Activated CD4-positive, alpha-beta T cell treated with anti-CD3 and anti-CD28 coated beads, Interleukin-10, Interleukin-2, amounts not matched to agents 100 ng/mL and 50 ng/mL, durations not matched to agents 16 hours and 8 hours (primary cell): ENCODE measurements around the gene OSBPL3.
A peak's percentile ranks its signal among the peaks of the same experiment; 100 is the strongest.

Source experiments
- DNase-seq: peaks from one replicate; pipeline ENCODE4 v3.0.0-alpha.2; 2020

The OSBPL3 gene

DNA sequence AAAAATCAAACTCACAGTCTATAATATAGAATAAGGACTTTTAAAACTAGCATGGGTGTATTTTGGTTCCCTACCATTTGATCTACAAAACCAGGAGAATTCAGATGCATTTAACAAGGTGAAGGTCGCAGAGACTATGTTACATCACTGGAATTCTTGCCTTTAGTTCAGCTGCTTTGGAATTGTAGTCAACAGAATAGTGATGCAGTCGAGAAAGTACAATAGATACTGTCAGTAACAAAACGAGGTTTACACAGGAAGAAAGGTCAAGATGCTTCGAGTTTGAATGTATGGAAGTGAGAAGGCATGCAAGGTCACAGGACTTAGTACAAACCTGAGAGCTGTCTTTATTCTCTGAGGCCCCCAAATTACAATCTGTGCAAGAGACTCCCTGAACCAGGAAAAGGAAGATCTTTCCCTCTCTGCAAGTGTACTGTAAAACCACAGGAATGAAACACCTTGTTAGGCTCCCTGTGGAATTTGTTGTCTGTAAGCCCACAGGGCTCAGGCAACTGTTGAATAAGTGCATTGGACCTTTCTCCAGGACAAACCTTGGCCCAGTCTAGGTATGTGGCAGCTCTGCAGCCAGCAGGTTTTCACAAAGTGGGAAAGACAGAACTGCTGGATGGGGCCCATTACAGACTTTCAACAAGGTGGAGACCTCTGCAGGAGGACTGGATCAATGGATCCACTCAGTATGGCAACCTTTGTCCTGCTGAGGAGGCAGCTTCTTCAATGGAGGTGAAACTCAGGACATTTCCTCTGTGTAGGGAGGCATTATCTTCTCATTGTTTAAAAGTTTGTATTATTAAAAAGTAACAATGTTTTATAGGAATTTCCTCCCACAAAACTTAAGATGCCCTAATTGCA lies 121.6 kb downstream of the OSBPL3 start:
- DNase-seq, result no peak

DNA sequence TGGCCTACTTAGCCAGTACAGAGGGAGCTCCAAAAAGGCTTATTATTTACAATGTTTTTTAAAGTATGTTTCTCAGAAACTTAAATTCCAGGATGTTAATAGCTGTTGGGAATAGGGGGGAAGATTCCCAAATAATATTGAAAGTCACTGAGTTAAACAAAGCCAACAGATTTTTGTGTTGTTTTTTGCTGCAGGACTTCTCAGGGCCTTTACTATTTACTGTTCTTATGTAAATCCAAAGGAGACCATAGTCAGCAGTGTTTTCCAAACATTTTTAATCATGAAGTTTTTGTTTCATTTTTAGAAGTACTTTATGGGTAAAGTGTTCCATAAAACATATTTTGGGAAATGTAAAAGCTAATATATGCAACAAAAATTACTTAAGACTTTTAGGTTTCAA lies 122.4 kb downstream of the OSBPL3 start:
- DNase-seq, result no peak

DNA sequence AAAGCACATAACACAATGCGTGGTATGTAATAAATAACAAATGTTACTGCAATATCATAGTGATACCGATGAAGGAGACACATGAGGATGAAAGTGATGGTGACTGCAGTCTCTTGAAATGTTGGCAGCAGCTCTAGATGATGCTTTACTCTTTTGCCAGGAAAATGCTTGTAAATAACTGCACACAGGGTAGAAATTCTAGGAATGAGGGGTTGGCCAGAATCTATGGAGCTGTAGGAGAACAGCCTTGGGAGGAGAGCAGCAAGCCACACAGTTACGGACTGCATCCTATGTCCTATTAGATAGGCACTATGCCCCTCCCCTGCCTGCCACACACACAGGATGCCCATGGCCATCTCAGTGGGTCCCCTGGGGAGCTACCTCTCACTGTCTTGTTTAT lies 125.1 kb downstream of the OSBPL3 start:
- DNase-seq, result no peak

DNA sequence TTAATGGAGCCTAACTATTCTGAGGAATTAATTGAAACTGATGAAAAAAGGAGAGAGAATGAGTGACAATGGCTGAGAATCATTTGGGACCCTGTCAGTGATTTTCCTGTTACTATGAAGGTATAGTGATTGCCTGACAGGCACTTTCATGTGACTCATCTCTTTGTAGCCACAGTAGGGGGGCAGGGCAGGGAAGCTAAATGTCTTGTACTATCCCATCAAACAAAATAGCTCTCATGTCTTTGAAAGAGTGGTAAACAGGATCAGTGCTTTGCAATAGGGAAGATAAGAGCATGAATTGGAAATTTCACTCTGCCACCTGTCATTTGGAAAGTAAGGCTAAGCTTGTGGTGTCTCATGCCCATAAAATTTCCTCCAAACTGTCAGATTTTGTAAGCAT lies 128.2 kb downstream of the OSBPL3 start:
- DNase-seq, result peak; percentile 54

DNA sequence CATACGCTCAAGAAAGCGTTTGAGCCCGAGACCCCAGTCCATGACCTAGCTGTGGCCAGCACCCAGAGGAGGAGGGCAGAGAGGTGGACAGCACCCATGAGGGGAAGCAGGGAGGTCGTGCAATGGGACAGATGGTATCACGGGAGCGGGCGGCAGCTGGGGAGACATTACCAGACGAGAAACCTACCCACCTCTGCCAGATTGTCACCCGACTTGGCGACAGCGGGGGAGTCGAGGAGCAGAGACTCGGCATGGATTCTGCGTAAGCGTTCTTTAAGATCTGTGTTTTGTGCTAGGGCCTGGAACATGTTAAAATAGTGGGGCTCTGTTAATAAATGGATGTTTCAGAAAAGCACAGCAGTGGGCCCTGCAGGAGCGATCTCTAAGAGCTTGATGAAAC lies 131.1 kb downstream of the OSBPL3 start:
- no peak for DNase-seq

DNA sequence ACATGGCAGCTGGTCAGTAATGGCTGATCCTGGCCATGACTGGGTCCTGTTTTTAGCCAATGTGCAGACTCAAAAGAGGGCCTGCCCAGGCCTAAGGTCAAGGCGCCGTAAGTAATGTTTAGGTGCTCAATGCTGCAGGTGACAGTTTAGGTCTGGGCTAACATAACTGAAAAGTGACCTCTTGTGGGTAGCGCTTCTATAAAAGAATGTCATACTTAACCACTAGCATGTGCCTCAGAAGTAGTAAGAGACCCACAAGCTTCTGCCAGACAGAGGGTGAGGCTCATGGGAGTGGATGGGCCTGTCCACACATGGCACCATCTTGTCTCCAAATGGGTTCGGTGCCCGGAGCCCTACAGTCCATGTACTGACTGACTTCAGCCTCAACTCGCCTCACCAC lies 132.2 kb downstream of the OSBPL3 start:
- no peak for DNase-seq

DNA sequence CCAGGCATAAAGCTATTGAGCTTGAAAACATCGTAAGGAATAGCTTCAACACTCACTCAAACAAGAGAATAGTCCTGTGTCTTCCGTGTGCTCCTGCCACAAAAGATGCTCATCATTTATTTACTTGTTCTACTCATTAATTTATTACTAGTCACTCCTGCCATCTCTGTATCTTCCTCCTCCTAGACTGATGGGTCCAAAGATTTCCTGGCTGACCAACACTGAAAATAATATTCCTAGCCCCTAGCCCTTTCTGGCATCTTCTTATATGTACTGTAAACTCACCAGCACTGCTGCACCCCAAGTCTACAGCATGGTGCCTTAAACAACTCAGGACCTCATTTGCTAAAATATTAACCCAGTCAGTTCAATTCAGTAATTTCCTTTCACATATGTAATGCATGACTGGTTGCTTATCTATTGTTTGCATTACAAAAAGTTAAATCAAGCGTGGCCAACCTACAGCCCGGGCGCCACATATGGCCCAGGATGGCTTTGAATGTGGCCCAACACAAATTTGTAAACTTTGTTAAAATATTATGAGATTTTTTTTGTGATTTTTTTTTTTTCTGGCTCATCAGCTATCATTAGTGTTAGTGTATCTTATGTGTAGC lies 136.1 kb downstream of the OSBPL3 start:
- no peak for DNase-seq

DNA sequence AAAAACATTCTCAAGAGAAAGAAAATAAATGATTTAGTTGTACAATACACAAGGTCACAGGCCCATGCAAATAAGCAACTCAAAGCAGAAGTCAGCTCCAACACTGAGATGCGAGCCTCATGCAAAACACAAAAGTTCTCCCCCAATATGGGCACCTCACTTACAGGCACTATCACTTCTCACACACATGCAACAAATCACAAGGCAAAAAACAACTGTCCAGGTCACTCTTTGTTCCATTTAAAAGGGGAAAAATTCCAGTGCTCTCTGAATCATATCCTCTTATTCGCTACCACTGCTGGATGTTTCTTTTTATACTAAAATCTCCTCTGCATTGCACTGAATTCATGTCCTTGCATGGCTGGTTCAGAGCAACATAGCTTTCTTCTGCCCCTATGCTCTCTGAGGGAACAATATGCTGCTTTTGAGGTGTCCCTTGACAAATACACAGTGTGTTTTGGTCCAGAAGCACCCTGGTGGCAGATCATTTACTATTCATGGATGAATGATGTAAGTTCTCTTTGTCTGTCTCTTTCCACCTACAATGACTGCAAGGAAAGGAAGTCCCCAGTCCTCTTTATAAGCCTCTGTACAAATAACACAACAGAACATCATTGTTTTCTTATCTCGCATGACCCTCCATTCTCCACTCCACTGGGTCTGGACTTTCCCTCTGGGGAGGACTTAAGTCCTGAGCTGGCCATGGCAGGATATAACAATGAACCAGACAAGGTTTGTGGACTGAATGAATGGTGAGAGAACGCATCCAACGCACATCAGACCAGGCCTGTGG lies 137.3 kb downstream of the OSBPL3 start:
- DNase-seq, result no peak

DNA sequence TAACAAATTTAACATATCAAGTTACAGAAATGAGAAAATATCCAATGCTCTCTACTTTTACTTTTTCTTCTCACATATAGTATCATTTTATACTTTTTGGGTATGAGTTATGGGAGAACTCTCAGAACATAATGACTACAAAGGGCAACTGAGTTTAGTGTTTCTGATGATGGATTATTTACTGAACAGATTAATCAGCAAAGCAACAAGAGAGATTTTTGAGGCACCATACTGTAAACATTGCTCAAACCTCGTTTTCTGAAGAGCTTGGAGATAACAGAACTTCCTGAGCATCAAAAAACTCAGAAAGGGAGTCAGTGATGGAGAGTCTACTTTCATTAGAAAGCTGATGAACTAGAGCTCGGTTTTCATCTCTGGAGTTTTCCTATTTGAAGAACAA lies 137.9 kb downstream of the OSBPL3 start:
- no peak for DNase-seq

DNA sequence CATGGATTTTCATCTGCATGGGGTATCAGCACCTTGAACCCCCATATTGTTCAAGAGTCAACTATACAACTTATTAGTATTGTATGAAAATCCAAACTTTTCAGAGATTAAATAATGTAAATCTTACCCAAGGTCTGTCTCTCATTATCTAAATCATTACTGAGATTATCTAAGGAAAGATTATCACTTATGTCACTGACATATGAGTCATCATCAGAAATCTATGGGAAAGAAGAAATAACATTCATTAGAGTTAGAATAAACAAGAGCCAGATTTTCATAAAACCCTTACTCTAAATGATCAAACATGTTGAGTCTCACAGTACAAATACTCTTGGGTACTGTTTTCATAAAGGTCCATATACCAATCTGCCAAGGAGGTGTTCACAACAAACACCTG lies 139.4 kb downstream of the OSBPL3 start:
- DNase-seq, result no peak

DNA sequence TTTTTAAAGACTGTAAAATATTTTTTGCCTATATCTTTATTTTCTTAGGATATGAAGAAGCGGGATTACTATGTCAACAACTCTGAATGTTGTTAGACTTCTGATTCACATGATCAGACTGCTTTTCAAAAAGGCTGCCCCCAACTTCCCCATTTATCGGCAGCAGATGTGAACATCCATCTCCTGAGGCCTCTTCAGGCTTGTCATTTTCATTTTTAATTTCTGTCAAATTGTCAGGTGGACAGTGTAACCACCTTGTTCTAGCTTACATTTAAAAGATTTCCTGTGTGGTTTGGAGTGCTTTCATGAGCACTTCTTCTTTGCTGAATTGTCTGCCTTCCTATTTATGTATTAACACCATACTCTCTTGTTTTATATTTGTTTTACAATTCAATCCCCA lies 143.9 kb downstream of the OSBPL3 start:
- DNase-seq, result no peak

DNA sequence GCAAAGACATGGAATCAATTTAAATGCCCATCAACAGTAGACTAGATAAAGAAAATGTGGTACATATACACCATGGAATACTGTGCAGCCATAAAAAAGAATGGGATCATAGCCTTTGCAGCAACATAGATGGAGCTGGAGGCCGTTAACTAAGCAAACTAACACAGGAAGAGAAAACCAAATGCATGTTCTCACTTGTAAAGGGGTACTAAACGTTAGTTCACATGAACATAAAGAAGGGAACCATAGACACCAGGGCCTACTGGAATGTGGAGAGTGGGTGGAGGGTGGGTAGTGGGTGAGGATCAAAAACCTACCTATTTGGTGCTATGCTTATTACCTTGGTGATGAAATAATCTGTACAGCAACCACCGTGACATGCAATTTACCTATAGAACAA lies 144.3 kb downstream of the OSBPL3 start:
- no peak for DNase-seq

DNA sequence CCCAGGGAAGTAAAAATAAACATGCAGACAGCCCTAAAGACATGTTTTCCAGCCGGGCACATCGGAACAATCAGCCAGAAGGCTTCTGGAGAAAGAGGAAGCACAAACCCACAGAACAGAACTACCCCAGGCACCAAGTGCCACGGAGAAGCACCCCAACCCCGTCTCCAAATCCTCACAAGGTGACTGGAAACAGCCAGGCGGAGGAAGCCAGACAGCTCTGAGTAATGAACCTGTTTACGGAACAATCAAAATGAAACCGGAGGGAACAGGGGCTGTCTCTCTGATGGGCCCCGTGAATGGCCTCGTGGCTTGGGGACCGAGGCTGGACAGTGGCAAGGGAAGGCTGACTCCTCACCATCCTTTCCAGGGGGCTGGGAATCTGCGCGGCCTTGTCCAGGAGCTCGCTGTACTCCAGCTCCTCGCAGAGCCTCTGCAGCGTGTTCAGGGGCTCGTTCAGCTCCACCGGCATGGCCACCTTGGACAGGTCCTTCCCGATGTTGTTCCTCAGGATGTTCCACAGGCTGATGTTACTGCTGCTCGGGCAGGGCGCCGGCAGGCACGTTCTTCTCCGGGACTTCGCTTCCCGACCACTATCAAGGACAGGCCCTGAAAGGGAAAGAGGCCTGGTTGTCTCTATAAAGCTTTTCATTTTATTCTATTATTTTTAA lies 145.7 kb downstream of the OSBPL3 start:
- DNase-seq, result no peak

DNA sequence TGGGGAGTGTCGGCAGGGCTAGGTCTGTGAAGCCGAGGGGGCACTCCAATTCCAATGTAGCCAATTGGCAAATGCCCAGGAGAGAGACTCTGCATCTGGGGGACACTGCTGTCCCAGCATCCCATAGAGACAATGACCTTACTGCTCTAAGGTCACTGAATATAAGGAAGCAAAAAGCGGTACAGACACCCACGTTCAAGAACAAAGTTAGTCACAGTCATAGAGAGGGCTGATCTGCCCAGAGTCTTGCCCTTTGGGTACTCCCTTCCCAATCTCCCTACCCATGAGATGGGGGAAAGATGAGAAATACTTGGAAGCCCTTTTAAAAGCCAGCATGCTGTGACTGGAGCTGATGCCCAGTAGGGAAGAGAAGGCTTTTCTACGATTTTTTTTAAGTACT lies 146.4 kb downstream of the OSBPL3 start:
- no peak for DNase-seq

DNA sequence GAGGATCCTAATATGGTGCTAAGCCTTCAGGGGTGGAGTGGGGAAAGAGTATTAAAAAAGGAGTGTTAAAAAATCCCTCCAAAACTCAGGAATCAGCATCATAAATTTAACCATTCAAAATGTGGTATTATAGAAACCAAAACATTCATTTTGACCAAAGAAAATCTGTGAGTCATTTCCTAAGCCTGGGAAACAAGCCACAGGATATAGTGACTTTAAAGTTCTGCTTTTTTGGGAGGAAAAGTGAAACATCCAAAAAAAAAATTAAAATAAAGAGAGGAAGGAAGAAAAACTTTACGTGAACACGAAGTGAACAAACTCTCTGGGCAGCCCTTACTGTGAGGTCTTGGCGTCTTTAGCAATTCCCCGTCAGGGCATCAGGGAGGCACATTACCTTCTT lies 148.7 kb downstream of the OSBPL3 start:
- DNase-seq, result no peak

DNA sequence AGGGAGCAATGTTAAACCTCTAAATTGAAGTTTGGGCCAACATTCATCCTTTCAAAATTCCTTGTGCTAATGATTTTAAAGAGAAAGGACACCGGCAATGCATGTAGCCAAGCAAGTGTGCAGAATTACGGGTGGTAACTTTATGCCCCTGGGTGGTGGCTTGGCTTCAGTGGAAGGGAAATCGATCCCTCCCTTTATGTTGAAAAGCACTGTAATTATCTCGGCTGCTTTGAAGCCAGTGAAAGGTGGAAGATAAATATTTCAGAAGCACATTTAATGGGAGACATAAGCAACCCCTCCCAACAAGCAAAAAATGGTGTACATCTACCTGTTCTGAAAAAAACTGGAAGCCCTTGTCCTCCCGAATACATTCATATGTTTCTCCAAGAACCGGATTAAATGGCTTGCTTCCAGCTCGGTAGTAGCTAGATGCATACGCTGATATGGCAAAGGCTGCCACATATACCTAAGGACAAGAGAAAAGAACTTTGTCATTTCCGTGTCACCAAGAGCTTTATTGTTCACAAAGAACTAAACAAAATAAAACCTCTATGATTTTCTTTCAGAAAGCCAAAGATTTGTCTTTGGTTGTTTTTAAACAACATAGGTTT lies 149.4 kb downstream of the OSBPL3 start:
- DNase-seq, result no peak

DNA sequence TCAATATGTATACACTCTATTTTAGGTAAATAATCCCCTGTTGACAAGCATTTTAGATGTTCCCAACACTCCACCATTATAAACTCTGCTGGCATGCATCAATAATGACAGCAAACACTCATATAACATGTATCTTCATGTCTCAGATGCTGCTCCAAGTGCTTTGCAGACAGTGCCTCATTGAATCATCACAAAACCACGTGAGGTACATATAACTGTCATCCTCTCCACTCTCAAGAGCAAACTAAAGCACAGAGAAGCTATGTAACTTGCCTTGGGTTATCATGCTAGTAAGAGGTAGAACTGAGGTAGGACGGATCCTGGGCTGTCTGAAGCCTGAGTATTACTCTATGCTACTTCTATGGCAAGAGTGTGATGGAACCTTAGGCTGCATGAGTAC lies 150.2 kb downstream of the OSBPL3 start:
- DNase-seq, result peak; percentile 82

DNA sequence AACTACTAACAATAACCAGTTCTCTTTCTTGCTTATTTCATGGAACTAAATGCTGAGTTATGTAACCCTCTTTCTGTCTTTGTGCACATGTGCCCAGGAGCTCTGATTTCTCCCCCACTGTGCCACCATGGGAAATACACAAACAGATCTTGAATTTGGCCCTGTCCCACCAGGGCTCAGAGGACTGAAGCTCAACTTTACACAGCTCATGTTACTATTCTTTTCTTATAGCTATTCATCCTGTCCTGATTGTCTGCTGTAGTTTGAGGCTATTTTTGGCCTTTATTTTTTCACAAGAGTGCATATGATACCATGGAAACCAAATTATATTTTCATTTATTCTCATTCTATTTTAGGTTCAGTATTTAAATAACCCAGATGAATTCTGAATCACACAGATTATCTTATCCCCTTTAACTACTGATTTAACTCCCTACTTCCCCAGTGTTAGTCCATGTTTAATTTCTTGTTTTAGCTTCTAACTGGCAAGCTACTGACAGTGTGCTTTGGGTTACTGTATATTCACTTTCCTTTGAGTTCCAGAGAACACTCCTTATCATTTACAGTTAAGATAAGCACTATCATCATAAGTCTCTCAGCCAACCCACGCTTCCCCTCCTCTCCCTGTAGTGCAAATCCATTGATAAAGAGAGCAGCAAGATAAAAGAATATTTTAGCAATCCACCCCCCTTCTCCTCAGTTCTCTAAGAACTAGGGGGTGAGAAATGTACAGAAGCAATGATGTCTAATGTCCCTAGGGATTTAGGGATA lies 150.9 kb downstream of the OSBPL3 start:
- DNase-seq, result no peak

DNA sequence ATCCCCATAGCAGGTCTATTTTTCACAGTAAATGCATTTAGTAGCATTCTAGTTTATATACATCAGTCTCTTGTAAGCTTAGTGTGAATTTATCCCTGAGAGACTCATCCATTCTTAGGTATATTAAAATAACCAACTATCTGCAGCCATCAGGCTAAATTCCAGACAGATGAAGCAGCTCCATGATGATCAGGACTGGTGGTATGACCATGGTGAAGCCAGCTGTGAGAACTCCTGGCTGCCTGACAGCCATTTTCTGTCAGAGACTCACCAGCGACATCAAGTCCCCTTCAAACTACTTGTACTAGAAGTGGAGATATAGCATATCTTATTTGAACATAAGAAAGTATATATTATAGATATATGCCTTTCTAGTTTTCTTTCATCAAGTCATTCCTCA lies 152.4 kb downstream of the OSBPL3 start:
- no peak for DNase-seq

DNA sequence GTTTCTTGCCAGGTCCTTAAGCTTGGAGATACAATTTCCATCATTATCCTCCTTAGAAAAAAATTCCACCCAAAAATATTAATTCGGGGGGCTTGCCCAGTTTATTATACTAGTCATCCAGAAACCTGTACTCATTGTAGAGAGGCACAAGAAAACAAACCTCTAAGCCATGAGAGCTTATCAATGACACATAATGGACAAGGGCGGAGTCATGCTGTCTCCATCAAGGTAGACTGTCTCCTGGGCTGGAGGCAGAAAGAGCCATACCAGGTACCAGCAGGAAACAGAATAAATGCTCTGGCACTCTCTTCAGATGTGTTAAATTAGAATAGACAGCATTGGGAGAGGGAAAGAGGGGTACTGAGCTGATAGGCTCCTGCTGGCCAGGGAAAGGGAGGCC lies 153.0 kb downstream of the OSBPL3 start:
- peak; percentile 56 for DNase-seq

DNA sequence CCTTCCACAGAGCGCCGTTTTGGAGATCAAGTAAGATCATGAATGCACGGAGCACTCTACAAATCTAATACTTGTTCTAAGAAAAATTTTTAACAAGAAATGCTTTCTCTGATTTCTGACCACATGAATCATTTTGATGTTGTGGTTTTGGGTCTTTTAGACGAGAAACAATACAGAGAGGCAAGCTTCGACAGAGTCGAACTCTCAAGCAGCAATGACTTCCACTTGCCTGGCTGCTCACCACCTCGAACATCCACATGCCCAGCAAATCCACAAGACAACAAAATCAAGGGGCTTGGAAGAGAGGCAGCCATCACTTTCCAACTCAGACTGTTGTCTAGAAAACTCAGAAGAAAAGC lies 153.3 kb downstream of the OSBPL3 start:
- DNase-seq, result peak; percentile 66
